OCI-LY7 (cell line): ENCODE results near the gene ANKS1B. TPM values are rescaled to one million over a fixed set of nuclear protein-coding genes. Genes with fewer than 3 reads are reported as not detected.

Source experiments
- BruUV-seq: library from RNA; stranded (reverse); fragments of 400-500 nt; replicated peaks from 2 replicates; lab custom pipeline; 2021; lab: Mats Ljungman, UMichigan
- CTCF ChIA-PET: fragments of 300-600 bp; sonication (Branson Sonifier 250); formaldehyde crosslinking; loops from one replicate; lab custom pipeline; 2022; ENCODE audit warnings: antibody characterized with exemption; ENCODE audit not compliant: unreplicated experiment; lab: Charles Lee
- POLR2A ChIA-PET: fragments of 300-600 bp; sonication (Branson Sonifier 250); formaldehyde crosslinking; loops from one replicate; lab custom pipeline; 2022; ENCODE audit warnings: antibody characterized with exemption; lab: Charles Lee
- DNase-seq: peaks from one replicate; pipeline ENCODE4 v3.0.0-alpha.2; 2015; ENCODE audit warnings: low spot score
- H2AFZ ChIP-seq: fragments of 200-600 bp; sonication (generic), shearing (Covaris generic); 2 replicates; pipeline ENCODE4 v1.6.1; 2014; ENCODE audit warnings: mild to moderate bottlenecking, antibody characterized with exemption, low read length, moderate library complexity
- H3K27ac ChIP-seq: fragments of 200-600 bp; sonication (generic); 2 replicates; pipeline ENCODE4 v1.5.1; 2014; ENCODE audit warnings: mixed run types, low read depth, mild to moderate bottlenecking, moderate library complexity, low read length, inconsistent platforms; ENCODE audit not compliant: poor library complexity, severe bottlenecking
- H3K36me3 ChIP-seq: fragments of 200-600 bp; sonication (generic); 2 replicates; pipeline ENCODE4 v1.6.1; 2014; ENCODE audit warnings: mild to moderate bottlenecking, antibody characterized with exemption, low read length, moderate library complexity, mixed read lengths; ENCODE audit not compliant: insufficient read depth
- H3K4me1 ChIP-seq: fragments of 200-600 bp; sonication (generic); 2 replicates; pipeline ENCODE4 v1.5.1; 2014; ENCODE audit warnings: mild to moderate bottlenecking, low read length; ENCODE audit not compliant: insufficient read depth, poor library complexity, severe bottlenecking
- H3K4me2 ChIP-seq: fragments of 200-600 bp; sonication (generic); 2 replicates; pipeline ENCODE4 v1.6.1; 2014; ENCODE audit warnings: mild to moderate bottlenecking, low read length
- H3K4me3 ChIP-seq: fragments of 200-600 bp; sonication (generic); 2 replicates; pipeline ENCODE4 v1.5.1; 2014; ENCODE audit warnings: mild to moderate bottlenecking, low read depth, low read length; ENCODE audit not compliant: poor library complexity, severe bottlenecking
- H3K79me2 ChIP-seq: fragments of 200-600 bp; sonication (generic); 2 replicates; pipeline ENCODE4 v1.6.1; 2016; ENCODE audit warnings: low read depth, mild to moderate bottlenecking, low read length, moderate library complexity, mixed read lengths; ENCODE audit not compliant: insufficient read depth
- H3K9me2 ChIP-seq: fragments of 200-600 bp; sonication (generic); 2 replicates; pipeline ENCODE4 v1.6.1; 2016; ENCODE audit warnings: mild to moderate bottlenecking, low read length, mixed read lengths; ENCODE audit not compliant: insufficient read depth
- H3K9me3 ChIP-seq: fragments of 200-600 bp; sonication (generic); 2 replicates; pipeline ENCODE4 v1.6.1; 2014; ENCODE audit warnings: mild to moderate bottlenecking, mixed run types, low read length, mixed read lengths
- H4K20me1 ChIP-seq: fragments of 200-600 bp; sonication (generic); 2 replicates; pipeline ENCODE4 v1.6.1; 2014; ENCODE audit warnings: mild to moderate bottlenecking, antibody characterized with exemption, low read length, moderate library complexity, mixed read lengths; ENCODE audit not compliant: insufficient read depth
- EZH2phosphoT487 ChIP-seq: fragments of 200-600 bp; sonication (generic); IDR thresholded peaks from 2 replicates; pipeline ENCODE4 v1.6.1; 2018; ENCODE audit warnings: low read depth, borderline replicate concordance, mild to moderate bottlenecking, mixed run types, antibody characterized with exemption, low read length, moderate library complexity, mixed read lengths
- intact Hi-C: fragments of 100-400 bp; cut with micrococcal nuclease; formaldehyde crosslinking; loops from one replicate; pipeline ENCODE4 v1.10.0; 2022; ENCODE audit not compliant: unreplicated experiment
- total RNA-seq, 2 experiments: library from RNA; depleted of rRNA in 1 of 2; stranded (reverse); fragments of >200 nt in 1 of 2; shearing (Covaris generic) in 1 of 2; gene quantifications; 2 replicates each; pipeline ENCODE4 v1.2.3, GENCODE V29; 2014 to 2022
- TF ChIP-seq, protein P1 (sequence below): fragments of 200-600 bp; sonication (generic); conservative IDR thresholded peaks from 2 replicates; pipeline ENCODE4 v1.5.1; 2014; ENCODE audit warnings: mild to moderate bottlenecking, antibody characterized with exemption, low read length, moderate library complexity, mixed read lengths

The ANKS1B gene
- total RNA-seq, 2 experiments from 2014 or later = 2.9 to 6.0 TPM

GRCh38 chr12:99917711-99918402 is 66.9 kb downstream of the ANKS1B start:
- H3K9me3 ChIP-seq = no peaks in the 10 kb centered on the region
- ChIA-PET CTCF (no interaction called here), POLR2A (no interaction called here)
- H3K27ac ChIP-seq = no peak overlapping the region
- intact Hi-C loops = no loop called here
- H3K9me2 ChIP-seq = no peaks in the 10 kb centered on the region
- no peak for TF ChIP-seq EZH2phosphoT487
- TF ChIP-seq, protein P1, sequence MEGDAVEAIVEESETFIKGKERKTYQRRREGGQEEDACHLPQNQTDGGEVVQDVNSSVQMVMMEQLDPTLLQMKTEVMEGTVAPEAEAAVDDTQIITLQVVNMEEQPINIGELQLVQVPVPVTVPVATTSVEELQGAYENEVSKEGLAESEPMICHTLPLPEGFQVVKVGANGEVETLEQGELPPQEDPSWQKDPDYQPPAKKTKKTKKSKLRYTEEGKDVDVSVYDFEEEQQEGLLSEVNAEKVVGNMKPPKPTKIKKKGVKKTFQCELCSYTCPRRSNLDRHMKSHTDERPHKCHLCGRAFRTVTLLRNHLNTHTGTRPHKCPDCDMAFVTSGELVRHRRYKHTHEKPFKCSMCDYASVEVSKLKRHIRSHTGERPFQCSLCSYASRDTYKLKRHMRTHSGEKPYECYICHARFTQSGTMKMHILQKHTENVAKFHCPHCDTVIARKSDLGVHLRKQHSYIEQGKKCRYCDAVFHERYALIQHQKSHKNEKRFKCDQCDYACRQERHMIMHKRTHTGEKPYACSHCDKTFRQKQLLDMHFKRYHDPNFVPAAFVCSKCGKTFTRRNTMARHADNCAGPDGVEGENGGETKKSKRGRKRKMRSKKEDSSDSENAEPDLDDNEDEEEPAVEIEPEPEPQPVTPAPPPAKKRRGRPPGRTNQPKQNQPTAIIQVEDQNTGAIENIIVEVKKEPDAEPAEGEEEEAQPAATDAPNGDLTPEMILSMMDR = no peak
- no TSS peak for BruUV-seq
- H3K79me2 ChIP-seq = no peaks in the 10 kb centered on the region
- H4K20me1 ChIP-seq = no peaks in the 10 kb centered on the region
- no peaks in the 10 kb centered on the region for H3K4me1 ChIP-seq
- H3K4me2 ChIP-seq = no peak overlapping the region
- no peak overlapping the region for H3K4me3 ChIP-seq
- no peak for DNase-seq
- H3K36me3 ChIP-seq = no peaks in the 10 kb centered on the region
- no peak overlapping the region for H2AFZ ChIP-seq

DNA sequence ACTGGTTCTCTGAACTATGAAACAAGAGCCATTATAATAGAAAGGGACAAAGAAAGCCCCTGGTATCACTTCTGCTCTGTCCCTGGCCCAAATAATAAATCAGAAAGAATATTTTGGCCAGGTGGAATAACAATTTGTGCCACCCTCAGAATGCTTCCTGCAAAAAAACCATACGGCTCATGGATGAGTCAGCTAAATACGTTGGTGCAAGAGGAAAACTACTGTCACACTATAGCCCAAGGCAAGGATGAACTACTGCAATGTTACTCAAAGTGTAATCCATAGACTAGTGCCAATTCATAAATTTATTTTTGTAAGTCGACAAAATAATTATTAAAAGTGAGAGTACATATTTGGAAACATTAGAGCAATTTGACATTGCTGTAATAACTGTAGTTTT is 68.2 kb downstream of the ANKS1B start:
- ChIA-PET CTCF (no interaction called here), POLR2A (interaction anchor here (0.9 kb wide), 1 partner anchor 9 kb away, joined by 3 read pairs; no protein-coding TSS in a partner anchor)
- BruUV-seq = no TSS peak
- intact Hi-C loops = no loop called here
- no peak for DNase-seq
- no peak overlapping the region for H3K4me2 ChIP-seq
- no peak for TF ChIP-seq EZH2phosphoT487
- TF ChIP-seq, protein P1 = no peak
- H3K4me3 ChIP-seq = no peak overlapping the region
- no peaks in the 10 kb centered on the region for H3K36me3 ChIP-seq
- H3K27ac ChIP-seq = no peak overlapping the region
- H4K20me1 ChIP-seq = no peaks in the 10 kb centered on the region
- H3K9me2 ChIP-seq = no peaks in the 10 kb centered on the region
- no peak overlapping the region for H2AFZ ChIP-seq
- H3K4me1 ChIP-seq = no peaks in the 10 kb centered on the region
- no peaks in the 10 kb centered on the region for H3K79me2 ChIP-seq
- H3K9me3 ChIP-seq = no peaks in the 10 kb centered on the region
